Measurements from ENCODE around the gene NRG2. TPM values are rescaled to one million over a fixed set of nuclear protein-coding genes. Genes with fewer than 3 reads are reported as not detected.
A peak's percentile ranks its signal among the peaks of the same experiment; 100 is the strongest.

Gene NRG2
- total RNA-seq, 1 donor from 2014 or later: under 0.01 TPM

DNA sequence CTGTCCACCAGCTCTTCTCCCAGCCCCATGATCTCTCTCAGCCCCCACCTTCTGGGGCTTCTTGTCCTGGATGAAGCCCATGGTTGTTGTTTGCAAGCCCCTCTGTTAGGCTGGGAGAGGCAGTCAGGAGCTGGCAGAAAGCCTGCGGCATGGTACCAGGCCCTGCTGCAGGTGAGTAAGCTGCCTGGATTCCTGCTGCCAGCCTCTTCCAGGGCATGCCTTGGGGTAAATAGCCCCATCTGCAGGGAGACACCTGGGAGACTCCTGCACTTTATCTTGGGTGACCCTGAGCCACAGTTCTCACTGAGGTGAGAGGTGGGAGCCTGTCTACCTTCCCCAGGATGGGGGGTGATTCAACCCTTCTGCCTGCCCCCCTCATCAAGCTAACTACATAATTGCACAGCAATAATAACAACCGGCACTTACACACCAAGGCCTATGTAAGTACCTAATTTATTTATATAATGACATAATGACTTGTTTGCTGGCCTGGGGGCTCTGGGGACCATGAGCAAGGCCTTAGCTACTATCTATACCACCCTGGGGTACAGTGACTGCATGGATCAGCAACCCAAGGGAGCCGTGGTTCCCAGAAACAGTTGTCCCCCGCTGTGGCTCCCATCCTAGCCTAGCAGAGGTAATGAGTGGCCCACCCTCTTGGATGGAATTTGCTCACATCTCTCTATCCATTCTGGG is 131.5 kb downstream of the NRG2 start:
- TF ChIP-seq, protein P1, sequence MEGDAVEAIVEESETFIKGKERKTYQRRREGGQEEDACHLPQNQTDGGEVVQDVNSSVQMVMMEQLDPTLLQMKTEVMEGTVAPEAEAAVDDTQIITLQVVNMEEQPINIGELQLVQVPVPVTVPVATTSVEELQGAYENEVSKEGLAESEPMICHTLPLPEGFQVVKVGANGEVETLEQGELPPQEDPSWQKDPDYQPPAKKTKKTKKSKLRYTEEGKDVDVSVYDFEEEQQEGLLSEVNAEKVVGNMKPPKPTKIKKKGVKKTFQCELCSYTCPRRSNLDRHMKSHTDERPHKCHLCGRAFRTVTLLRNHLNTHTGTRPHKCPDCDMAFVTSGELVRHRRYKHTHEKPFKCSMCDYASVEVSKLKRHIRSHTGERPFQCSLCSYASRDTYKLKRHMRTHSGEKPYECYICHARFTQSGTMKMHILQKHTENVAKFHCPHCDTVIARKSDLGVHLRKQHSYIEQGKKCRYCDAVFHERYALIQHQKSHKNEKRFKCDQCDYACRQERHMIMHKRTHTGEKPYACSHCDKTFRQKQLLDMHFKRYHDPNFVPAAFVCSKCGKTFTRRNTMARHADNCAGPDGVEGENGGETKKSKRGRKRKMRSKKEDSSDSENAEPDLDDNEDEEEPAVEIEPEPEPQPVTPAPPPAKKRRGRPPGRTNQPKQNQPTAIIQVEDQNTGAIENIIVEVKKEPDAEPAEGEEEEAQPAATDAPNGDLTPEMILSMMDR (IDR thresholded peaks at IDR 0.05; ENCODE audit: insufficient read depth, low read length, severe bottlenecking): no peak
- Histone ChIP-seq H3K36me3 (ENCODE audit: control insufficient read depth, insufficient read depth, low read length) (no peaks in the 10 kb centered on the region), H3K27me3 (ENCODE audit: control insufficient read depth, insufficient read depth, low read length) (no peaks in the 10 kb centered on the region), H3K4me3 (ENCODE audit: low read depth, low read length) (no peak overlapping the region)
- FAIRE-seq (no peak), DNase-seq (ENCODE audit: low read depth) (peak; percentile 42)

DNA sequence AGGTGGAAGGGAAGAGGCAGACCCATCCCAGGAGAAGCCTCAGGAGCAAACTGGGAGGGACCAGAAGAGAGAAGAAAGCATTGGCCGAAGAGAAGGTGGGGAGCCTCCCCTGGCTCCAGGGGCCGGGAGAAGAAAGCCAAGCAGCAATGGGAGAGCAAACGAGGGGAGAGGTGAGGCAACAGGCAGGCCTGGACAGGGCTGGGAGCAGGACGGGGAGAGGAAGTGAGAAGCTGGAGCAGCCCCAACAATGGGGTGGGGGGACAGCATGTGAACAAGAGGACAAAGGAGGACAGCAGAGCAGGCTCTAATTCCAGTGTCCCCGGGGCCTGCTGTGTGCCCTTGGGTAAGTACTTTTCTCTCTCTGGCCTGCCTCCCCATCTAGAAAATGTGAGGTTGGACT is 132.2 kb downstream of the NRG2 start:
- no peaks in the 10 kb centered on the region for H3K36me3 ChIP-seq (ENCODE audit: control insufficient read depth, insufficient read depth, low read length)

DNA sequence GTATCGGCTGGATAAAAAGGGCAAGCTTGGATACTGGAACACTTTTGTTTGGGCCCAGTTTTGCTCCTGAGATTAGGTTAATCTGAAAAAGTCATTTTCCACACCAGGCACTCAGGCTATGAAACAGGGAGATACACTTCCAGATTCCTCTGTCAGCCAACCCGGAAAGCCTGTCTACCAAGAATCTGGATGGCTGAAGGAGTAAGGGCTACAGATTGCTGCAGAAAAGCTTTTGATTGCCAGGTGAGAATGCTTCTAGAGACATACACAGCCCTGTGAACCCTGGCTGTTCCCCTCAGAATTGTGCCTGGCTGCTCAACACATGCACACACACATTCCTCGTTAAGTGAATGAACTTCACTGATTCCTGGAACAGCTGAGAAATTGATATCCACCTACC is 133.1 kb downstream of the NRG2 start:
- peak; percentile 94 for FAIRE-seq
- peaks cover 5% of the 10 kb centered on the region for H3K27me3 ChIP-seq (ENCODE audit: control insufficient read depth, insufficient read depth, low read length)
- no peaks in the 10 kb centered on the region for H3K36me3 ChIP-seq (ENCODE audit: control insufficient read depth, insufficient read depth, low read length)
- no peak for DNase-seq (ENCODE audit: low read depth)
- H3K4me3 ChIP-seq (ENCODE audit: low read depth, low read length): no peak overlapping the region
- TF ChIP-seq, protein P1 (IDR thresholded peaks at IDR 0.05; ENCODE audit: insufficient read depth, low read length, severe bottlenecking): no peak

More for the DNA sequence above, 132.2 kb downstream of the NRG2 start:
- Histone ChIP-seq H3K27me3 (ENCODE audit: control insufficient read depth, insufficient read depth, low read length) (no peaks in the 10 kb centered on the region), H3K4me3 (ENCODE audit: low read depth, low read length) (no peak overlapping the region)
- DNase-seq (ENCODE audit: low read depth): peak; percentile 20
- no peak for FAIRE-seq
- TF ChIP-seq, protein P1 (IDR thresholded peaks at IDR 0.05; ENCODE audit: insufficient read depth, low read length, severe bottlenecking): no peak

DNA sequence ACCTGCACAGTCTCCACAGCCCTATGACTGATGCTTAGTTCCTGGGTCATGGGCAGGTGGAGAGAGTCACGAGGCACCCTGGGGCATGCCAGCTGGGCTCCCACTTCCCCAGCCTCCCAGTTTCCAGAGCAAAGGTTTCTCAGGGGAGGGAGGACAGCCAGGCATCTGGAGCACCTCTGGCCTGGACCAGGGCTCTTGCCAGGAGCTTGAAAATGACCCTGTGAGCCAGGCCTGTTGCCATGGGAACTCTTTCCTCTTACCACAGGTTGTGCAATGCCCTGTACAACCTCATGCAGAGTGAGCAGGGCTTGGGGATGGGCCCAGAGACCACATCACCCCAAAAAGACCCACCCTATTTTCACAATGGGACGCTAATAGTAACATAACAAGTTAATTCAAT is 134.3 kb downstream of the NRG2 start:
- no peaks in the 10 kb centered on the region for H3K36me3 ChIP-seq (ENCODE audit: control insufficient read depth, insufficient read depth, low read length)
- DNase-seq (ENCODE audit: low read depth): peak; percentile 29
- TF ChIP-seq, protein P1 (IDR thresholded peaks at IDR 0.05; ENCODE audit: insufficient read depth, low read length, severe bottlenecking): no peak
- peaks cover 11% of the 10 kb centered on the region for H3K27me3 ChIP-seq (ENCODE audit: control insufficient read depth, insufficient read depth, low read length)
- H3K4me3 ChIP-seq (ENCODE audit: low read depth, low read length): no peak overlapping the region
- peak; percentile 40 for FAIRE-seq

DNA sequence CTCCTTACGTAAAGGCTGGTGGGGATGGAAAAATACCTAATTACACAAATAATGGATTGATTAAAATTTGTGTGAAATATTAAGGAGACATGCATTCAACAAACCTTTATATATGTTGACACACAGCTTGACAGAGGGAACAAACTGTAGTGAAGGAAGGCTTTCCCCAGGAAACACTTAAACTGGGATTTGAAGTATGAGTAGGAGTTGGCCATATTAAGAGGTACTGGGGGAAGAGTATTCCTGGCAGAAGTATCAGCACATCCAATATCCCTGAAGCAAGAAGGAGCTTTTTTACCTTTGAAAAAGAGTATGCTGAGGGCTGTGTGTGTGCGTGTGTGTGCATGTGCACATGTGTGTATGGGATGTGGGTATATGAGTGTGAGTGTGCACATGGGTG is 136.4 kb downstream of the NRG2 start:
- Histone ChIP-seq H3K27me3 (ENCODE audit: control insufficient read depth, insufficient read depth, low read length) (peaks cover 31% of the 10 kb centered on the region), H3K4me3 (ENCODE audit: low read depth, low read length) (no peak overlapping the region), H3K36me3 (ENCODE audit: control insufficient read depth, insufficient read depth, low read length) (no peaks in the 10 kb centered on the region)
- DNase-seq (ENCODE audit: low read depth) (no peak), FAIRE-seq (no peak)
- TF ChIP-seq, protein P1 (IDR thresholded peaks at IDR 0.05; ENCODE audit: insufficient read depth, low read length, severe bottlenecking): no peak

Data from bronchial epithelial cell (primary cell).